NCI-H187 treated with DMSO at 0.1 percent for 48 hours (cell line): ENCODE data around the gene ADAM20.
"Not testable (repeated sequence)": the region's sequence is repeated elsewhere in the genome, so short reads cannot be mapped to it uniquely, and the experiment has no call there.

Source experiments
- DNase-seq: peaks from one replicate; lab custom pipeline; 2025; lab: John Stamatoyannopoulos, UW

The ADAM20 gene

DNA sequence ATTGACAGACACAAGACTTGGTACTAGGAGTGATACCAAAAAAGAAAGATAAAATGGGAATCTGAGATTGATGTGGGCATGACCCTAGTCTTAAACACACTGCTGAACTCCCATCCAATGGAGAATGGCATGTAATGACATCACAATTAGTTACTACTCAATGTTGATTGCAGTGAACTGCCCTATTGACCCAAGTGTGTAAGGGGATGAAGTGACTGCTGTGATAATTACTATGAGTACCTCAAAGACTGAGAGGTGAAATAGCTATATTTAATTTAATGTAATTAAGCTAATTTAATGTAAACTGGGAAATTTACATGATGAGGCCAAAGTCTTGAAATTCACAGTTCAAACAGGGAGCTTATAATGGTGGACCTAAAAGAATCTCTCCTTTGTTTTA is at the start of gene ADAM20:
ADAM20 (minus strand) TSS at position 101 of the 400 bp plus-strand sequence. CDS start 10,247 bp downstream, outside the sequence.
- no peak for DNase-seq

DNA sequence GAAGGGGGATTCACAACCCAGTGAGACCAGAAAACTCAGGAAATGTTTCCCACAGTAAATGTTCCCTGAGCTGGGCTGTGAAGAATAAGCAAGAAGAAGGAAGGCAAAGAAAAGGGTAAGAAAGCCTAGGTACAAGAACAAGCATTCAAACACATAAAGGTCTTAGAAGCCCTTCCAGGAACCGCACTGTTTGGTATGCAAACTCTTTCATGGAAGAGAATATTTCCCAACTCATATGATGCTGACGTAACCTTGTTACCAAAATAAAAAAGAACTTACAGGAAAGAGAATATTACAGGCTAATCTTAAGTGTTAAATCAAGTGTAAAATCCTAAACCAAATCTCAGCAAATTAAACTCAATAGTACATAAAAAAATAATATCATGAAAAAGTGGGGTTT is 42.1 kb upstream of the ADAM20 start:
- no peak for DNase-seq

GRCh38 chr14:70573050-70573449 is 38.2 kb upstream of the ADAM20 start:
- DNase-seq: no peak

DNA sequence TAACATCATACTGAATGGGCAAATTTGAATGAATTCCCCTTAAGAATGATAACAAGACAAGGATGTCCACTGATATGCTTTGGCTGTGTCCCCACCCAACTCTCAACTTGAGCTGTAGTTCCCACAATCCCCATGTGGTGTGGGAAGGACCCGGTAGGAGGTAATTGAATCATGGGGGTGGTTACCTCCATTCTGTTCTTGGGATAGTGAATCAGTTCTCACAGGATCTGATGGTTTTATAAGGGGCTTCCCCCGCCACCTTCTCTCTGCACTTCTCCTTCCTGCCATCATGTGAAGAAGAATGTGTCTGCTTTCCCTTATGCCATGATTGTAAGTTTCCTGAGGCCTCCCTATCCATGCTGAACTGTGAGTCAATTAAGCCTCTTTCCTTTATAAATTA is 36.3 kb upstream of the ADAM20 start:
- DNase-seq: no peak

GRCh38 chr14:70567791-70568190 is 33.0 kb upstream of the ADAM20 start:
- no peak for DNase-seq

GRCh38 chr14:70563869-70564268 is 29.1 kb upstream of the ADAM20 start:
- no peak for DNase-seq

GRCh38 chr14:70563417-70563816 is 28.6 kb upstream of the ADAM20 start:
- DNase-seq: no peak

DNA sequence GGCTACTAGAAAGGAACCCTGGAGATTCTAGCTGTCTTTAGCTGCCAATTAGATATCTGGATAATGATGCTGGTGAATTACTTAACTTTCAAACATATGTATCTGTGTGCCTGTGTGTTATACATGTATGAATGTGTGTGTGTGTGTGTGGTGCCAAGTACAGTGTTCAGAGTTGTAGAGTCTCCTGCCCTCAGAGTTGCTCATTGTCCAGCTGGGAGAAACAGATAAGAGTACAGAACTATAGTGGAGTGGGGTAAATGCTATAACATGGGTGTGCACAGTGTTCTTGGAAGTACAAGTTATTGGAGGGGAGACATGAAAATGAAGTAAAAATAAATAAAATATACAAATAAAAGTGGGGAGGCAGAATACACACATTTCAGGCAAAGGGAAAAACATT is 23.6 kb upstream of the ADAM20 start:
- DNase-seq: no peak

- DNase-seq: no peak
Measured at GRCh38 chr14:70555890-70556289, 21.1 kb upstream of the ADAM20 start.

GRCh38 chr14:70538087-70538486 is 3.3 kb upstream of the ADAM20 start:
- no peak for DNase-seq

DNA sequence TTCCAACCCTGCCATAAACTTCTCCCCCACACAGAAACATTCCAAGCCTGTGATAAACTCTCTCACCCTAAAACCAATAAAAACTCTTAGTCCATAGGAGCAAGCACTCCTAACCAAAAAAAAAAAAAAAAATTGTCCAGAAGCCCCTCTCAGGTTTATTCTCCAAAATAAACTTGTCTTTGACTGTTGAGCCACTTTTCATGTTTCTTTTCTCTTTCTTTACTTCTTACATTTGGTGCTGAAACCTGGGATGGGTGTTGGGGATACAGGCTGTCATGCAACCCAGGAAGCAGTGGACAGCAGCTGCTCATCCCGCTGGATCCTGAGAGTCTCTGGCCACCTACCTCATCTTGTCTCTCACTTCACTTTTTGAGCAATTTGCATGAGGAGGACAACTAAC is 2.0 kb upstream of the ADAM20 start:
- no peak for DNase-seq

GRCh38 chr14:70530417-70530816 is 4.4 kb downstream of the ADAM20 start:
- DNase-seq: no peak

GRCh38 chr14:70527501-70528105 is 7.2 kb downstream of the ADAM20 start:
- DNase-seq: no peak

GRCh38 chr14:70525691-70526090 is 9.1 kb downstream of the ADAM20 start:
- DNase-seq: no peak

- no peak for DNase-seq
Measured at GRCh38 chr14:70515811-70516210, 19.0 kb downstream of the ADAM20 start.

DNA sequence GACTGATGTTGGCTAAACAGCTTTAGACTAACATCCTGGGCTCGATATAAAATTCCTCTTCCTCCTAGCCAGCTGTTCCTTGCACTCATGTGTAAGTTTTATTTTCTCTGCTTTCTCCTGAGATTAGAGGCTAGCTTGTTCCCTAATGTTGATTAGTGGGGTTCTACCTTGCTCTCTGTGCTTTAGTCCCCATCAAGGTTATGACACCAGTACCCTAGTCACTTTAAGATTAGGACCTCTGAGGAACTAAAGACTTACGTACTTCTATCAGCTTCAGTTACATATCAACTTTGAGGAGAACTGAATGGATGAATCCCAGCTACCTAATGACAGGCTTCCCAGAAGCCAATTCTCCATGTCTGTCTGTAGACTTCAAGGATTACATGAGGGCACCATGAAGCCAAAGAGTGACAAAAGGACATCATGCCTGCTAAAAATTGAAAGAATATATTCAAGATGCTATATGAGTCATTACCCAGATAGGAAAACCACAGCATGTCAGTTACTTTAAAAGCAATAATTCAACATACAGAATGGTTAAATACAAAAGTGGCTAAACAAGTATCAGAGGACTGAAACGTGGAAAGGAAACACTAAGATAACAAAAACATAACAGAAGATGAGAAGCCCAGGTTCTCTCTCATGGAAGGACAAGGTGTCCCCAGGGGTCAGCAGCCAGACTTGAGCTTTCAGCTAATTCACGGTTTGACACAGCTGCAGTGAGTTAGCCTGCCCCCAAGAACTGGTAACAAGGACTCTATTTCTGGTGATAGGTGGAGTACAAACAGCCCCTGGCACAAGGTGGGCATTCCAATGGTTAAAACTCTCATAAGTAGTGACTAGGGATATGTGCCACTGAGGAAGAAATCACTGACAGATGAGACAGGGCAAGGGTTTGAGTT is 20.4 kb downstream of the ADAM20 start:
- DNase-seq: no peak

- DNase-seq: no peak
Measured at GRCh38 chr14:70498191-70498590, 36.6 kb downstream of the ADAM20 start.

DNA sequence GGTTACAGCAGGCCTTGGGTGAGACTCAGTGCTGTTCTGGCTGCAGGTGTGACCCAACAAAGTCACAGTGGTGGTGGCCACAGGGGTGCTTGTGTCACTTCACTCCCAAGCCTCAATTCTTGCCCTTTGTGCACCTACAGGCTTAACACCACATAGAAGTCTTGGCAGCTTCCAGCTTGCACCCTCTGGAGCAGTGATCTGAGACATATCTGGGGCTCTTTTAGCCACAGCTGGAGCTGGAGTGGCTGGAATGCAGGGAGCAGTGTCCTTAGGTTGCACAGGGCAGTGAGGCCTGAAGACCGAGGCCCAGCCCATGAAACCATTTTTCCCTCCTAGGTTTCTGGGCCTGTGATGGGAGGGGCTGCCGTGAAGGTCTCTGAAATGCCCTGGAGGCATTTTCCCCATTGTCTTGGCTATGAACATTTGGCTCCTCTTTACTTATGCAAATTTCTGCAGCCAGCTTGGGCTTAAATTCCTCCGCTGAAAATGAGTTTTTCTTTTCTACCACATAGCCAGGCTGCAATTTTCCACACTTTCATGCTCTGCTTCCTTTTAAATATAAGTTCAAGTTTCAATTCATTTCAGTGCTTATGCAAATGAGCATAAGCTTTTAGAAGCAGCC is 45.1 kb downstream of the ADAM20 start:
- DNase-seq: no peak

DNA sequence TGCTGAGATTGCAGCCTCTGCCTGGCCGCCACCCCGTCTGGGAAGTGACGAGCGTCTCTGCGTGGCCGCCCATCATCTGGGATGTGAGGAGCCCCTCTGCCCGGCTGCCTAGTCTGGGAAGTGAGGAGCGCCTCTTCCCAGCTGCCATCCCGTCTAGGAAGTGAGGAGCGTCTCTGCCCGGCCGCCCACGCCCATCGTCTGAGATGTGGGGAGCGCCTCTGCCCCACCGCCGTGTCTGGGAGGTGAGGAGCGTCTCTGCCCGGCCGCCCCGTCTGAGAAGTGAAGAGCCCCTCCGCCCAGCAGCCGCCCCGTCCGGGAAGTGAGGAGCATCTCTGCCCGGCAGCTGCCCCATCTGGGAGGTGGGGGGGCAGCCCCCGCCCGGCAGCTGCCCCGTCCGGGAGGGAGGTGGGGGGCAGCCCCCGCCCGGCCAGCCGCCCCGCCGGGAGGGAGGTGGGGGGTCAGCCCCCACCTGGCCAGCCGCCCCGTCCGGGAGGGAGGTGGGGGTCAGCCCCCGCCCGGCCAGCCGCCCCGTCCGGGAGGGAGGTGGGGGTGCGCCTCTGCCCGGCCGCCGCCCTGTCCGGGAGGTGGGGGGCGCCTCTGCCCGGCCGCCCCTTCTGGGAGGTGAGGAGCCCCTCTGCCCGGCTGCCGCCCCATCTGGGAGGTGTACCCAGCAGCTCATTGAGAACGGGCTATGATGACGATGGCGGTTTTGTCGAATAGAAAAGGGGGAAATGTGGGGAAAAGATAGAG is 57.3 kb downstream of the ADAM20 start:
- not testable (repeated sequence) for DNase-seq

DNA sequence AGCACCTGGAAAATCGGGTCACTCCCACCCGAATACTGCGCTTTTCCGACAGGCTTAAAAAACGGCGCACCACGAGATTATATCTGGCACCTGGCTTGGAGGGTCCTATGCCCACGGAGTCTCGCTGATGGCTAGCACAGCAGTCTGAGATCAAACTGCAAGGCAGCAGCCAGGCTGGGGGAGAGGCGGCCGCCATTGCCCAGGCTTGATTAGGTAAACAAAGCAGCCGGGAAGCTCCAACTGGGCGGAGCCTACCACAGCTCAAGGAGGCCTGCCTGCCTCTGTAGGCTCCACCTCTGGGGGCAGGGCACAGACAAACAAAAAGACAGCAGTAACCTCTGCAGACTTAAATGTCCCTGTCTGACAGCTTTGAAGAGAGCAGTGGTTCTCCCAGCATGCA is 59.3 kb downstream of the ADAM20 start:
- DNase-seq: not testable (repeated sequence)

- DNase-seq: no peak
Measured at GRCh38 chr14:70473825-70474224, 61.0 kb downstream of the ADAM20 start.
